Keratinocyte (primary cell): ENCODE data around the gene RNF157. TPM values are rescaled to one million over a fixed set of nuclear protein-coding genes. Genes with fewer than 3 reads are reported as not detected.

Source experiments
- DNase-seq: peaks from one replicate; pipeline ENCODE4 v3.0.0-alpha.2; 2011; ENCODE audit warnings: low read depth, missing footprints, low spot score
- FAIRE-seq: peaks from 2 replicates; lab custom pipeline; 2011; peaks lifted over from hg19 to GRCh38; lab: Jason Lieb, UNC
- H2AFZ ChIP-seq: 2 replicates; pipeline ENCODE4 v1.6.0; 2012; ENCODE audit warnings: low read length, control low read depth, inconsistent platforms; ENCODE audit not compliant: control insufficient read depth
- H3K27ac ChIP-seq: 2 replicates; pipeline ENCODE4 v1.5.1; 2011; ENCODE audit warnings: low read length; ENCODE audit not compliant: control insufficient read depth, insufficient read depth
- H3K27me3 ChIP-seq: 3 replicates; pipeline ENCODE4 v1.6.0; 2011; ENCODE audit warnings: low read length; ENCODE audit not compliant: control insufficient read depth, insufficient read depth; ENCODE audit errors: extremely low read depth
- H3K36me3 ChIP-seq, 2 experiments: 2 replicates in 1 of 2; 3 replicates in 1 of 2; pipeline ENCODE4 v1.5.1; 2011; ENCODE audit warnings: low read length in 2 of 2, mild to moderate bottlenecking in 1 of 2; ENCODE audit not compliant: control insufficient read depth in 2 of 2, insufficient read depth in 2 of 2; ENCODE audit errors: extremely low read depth in 1 of 2
- H3K4me1 ChIP-seq: 3 replicates; pipeline ENCODE4 v1.5.1; 2011; ENCODE audit warnings: low read length; ENCODE audit not compliant: control insufficient read depth, insufficient read depth; ENCODE audit errors: extremely low read depth
- H3K4me2 ChIP-seq: 3 replicates; pipeline ENCODE4 v1.6.0; 2011; ENCODE audit warnings: low read depth, low read length; ENCODE audit not compliant: control insufficient read depth, insufficient read depth; ENCODE audit errors: extremely low read depth
- H3K4me3 ChIP-seq, 3 experiments: fragments of 200-600 bp in 1 of 3; sonication (generic) in 1 of 3; 2 replicates in 2 of 3; 3 replicates in 1 of 3; pipeline ENCODE4 v1.5.1; 2011 to 2016; ENCODE audit warnings: low read length in 3 of 3, mild to moderate bottlenecking in 3 of 3, control low read depth in 2 of 3, inconsistent platforms in 1 of 3, low read depth in 1 of 3, mixed read lengths in 1 of 3, mixed run types in 1 of 3, moderate library complexity in 1 of 3; ENCODE audit not compliant: control insufficient read depth in 2 of 3, insufficient read depth in 2 of 3; ENCODE audit errors: extremely low read depth in 1 of 3
- H3K79me2 ChIP-seq: 2 replicates; pipeline ENCODE4 v1.6.0; 2012; ENCODE audit warnings: low read length; ENCODE audit not compliant: control insufficient read depth, insufficient read depth
- H3K9ac ChIP-seq: 3 replicates; pipeline ENCODE4 v1.6.0; 2011; ENCODE audit warnings: low read length; ENCODE audit not compliant: control insufficient read depth, insufficient read depth; ENCODE audit errors: extremely low read depth
- H3K9me1 ChIP-seq: 3 replicates; pipeline ENCODE4 v1.6.0; 2011; ENCODE audit warnings: low read length; ENCODE audit not compliant: control insufficient read depth, insufficient read depth; ENCODE audit errors: extremely low read depth
- H3K9me3 ChIP-seq: 2 replicates; pipeline ENCODE4 v1.5.1; 2012; ENCODE audit warnings: low read depth, low read length; ENCODE audit not compliant: control insufficient read depth
- H4K20me1 ChIP-seq: 3 replicates; pipeline ENCODE4 v1.6.0; 2011; ENCODE audit warnings: low read length; ENCODE audit not compliant: control insufficient read depth, insufficient read depth; ENCODE audit errors: extremely low read depth
- EZH2 ChIP-seq: IDR thresholded peaks from one replicate; pipeline ENCODE4 v1.6.1; 2012; ENCODE audit warnings: inconsistent platforms, mild to moderate bottlenecking, low read length, moderate library complexity
- dilution Hi-C: fragments of 300-500 bp; cut with MboI; formaldehyde crosslinking; loops from one replicate; pipeline ENCODE4 v1.7.0; 2020; ENCODE audit warnings: low sequenced_read_pairs; ENCODE audit not compliant: extremely low pct_ligation_motif_present
- polyA plus RNA-seq, 5 experiments: library from polyadenylated mRNA; depleted of rRNA in 3 of 5; stranded (reverse) in 3 of 5; stranded (forward) in 1 of 5; unstranded in 1 of 5; fragments of >200 nt; gene quantifications; 1 replicate in 1 of 5; 2 replicates in 3 of 5; 3 replicates in 1 of 5; pipeline versions ENCODE4 v1.2.1 to v1.2.3, GENCODE V29; 2011 to 2012; ENCODE audit warnings: missing spikeins in 2 of 5, low read depth in 1 of 5, low replicate concordance in 1 of 5
- TF ChIP-seq, protein P1 (sequence below), 3 experiments: IDR thresholded peaks in 1 of 3; conservative IDR thresholded peaks in 1 of 3; optimal IDR thresholded peaks in 1 of 3; 2 replicates in 2 of 3; 3 replicates in 1 of 3; pipeline versions ENCODE3 to v1.5.1; 2011; ENCODE audit warnings: low read length in 3 of 3, mild to moderate bottlenecking in 3 of 3, moderate library complexity in 2 of 3, control low read depth in 1 of 3, inconsistent platforms in 1 of 3; ENCODE audit not compliant: insufficient read depth in 2 of 3; ENCODE audit errors: extremely low read depth in 1 of 3

Gene RNF157
- polyA plus RNA-seq, 1 donor (not counting 4 experiments of a cell fraction or from before 2014, with no cell fraction given), result not detected

DNA sequence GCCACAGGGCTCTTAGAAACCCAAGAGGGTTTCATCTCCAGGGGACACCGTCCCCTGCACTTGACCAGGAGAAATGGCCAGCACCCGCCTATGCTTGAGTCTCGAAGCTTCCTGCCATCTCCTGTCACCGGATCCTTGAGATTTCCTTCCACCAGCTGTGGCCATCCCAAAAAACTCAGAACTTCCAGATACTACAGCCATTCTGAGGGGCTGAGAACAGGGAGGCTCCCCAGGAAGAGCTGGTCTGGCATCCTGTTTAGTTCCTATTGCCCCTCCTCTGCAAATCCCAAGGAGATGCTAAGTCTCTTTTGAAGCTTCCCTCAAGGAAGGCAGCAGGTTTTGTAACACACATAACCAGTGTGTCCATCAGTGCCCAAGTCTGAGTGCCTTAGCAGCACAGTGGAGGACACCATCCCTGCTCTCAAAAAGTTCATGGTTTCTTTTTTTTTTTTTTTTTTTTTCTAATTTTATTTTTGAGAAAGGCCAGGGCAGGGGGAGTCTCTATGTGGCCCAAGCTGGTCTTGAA lies 26.8 kb upstream of the RNF157 start:
- H3K4me1 ChIP-seq, result peaks cover 61% of the 10 kb centered on the region

DNA sequence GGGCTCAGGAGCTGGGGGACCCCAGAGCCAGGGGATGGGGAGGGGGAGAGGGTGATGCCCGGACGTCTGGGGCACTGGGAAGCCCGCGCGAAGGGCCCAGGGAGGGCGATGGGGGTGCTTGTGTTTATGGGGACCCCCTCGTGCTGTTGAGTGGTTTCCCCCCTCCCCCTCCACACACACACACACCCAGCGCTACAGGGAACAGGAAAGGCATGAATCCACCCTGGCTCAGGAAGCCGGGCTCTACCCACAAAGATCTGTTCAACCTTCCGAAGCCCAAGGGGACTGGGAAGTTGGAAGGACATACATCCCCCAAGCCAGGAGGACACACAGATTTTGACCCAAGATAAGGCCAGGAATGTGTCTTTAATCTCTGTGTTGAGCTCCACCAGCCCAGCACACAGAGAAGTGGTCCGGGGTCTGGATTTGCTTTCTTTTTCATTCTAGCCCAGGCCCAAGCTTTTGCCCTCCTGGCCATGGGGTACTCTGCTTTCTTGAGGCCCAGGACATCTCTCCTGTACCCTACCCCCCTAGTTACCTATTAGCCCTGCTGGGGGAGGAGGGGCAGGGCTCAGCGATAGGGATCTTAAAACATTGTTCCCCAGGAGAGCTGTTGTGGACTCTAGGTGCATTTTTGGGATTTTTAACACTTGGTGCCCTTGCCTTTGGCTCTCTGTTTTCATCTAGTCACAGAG lies 26.1 kb upstream of the RNF157 start:
- Histone ChIP-seq H3K9ac (peak overlapping the region; percentile 83), H3K9me1 (peaks cover 2% of the 10 kb centered on the region), H4K20me1 (no peaks in the 10 kb centered on the region), H3K36me3 (peaks cover 6 to 12% of the 10 kb centered on the region in 2 experiments), H3K27ac (peak overlapping the region; percentile 82), H3K4me1 (peaks cover 58% of the 10 kb centered on the region), H3K27me3 (no peaks in the 10 kb centered on the region), H3K4me2 (peak overlapping the region; percentile 89), H2AFZ (peak overlapping the region; percentile 3), H3K9me3 (no peaks in the 10 kb centered on the region), H3K4me3 (peak overlapping the region; percentile 70 to 84 (median 78)), H3K79me2 (peaks cover 22% of the 10 kb centered on the region)
- dilution Hi-C loops, result no loop called here
- FAIRE-seq (no peak), DNase-seq (no peak)
- no peak for TF ChIP-seq EZH2
- TF ChIP-seq, protein P1, sequence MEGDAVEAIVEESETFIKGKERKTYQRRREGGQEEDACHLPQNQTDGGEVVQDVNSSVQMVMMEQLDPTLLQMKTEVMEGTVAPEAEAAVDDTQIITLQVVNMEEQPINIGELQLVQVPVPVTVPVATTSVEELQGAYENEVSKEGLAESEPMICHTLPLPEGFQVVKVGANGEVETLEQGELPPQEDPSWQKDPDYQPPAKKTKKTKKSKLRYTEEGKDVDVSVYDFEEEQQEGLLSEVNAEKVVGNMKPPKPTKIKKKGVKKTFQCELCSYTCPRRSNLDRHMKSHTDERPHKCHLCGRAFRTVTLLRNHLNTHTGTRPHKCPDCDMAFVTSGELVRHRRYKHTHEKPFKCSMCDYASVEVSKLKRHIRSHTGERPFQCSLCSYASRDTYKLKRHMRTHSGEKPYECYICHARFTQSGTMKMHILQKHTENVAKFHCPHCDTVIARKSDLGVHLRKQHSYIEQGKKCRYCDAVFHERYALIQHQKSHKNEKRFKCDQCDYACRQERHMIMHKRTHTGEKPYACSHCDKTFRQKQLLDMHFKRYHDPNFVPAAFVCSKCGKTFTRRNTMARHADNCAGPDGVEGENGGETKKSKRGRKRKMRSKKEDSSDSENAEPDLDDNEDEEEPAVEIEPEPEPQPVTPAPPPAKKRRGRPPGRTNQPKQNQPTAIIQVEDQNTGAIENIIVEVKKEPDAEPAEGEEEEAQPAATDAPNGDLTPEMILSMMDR (optimal IDR thresholded peaks at IDR 0.05 in 1 of 3, IDR thresholded peaks at IDR 0.05 in 1 of 3, conservative IDR thresholded peaks at IDR 0.05 in 1 of 3; ENCODE audit: extremely low read depth in 1 of 3, insufficient read depth in 2 of 3, low read length in 3 of 3), result no peak

More for the DNA sequence above, 26.8 kb upstream of the RNF157 start:
- Histone ChIP-seq H3K9ac (peak overlapping the region; percentile 83), H3K4me3 (peak overlapping the region; percentile 70 to 84 (median 78)), H3K79me2 (peaks cover 22% of the 10 kb centered on the region), H3K9me1 (peaks cover 2% of the 10 kb centered on the region), H3K36me3 (peaks cover 6 to 12% of the 10 kb centered on the region in 2 experiments), H3K27ac (peak overlapping the region; percentile 82), H3K9me3 (no peaks in the 10 kb centered on the region), H3K27me3 (no peaks in the 10 kb centered on the region), H2AFZ (no peak overlapping the region), H3K4me2 (peak overlapping the region; percentile 89), H4K20me1 (no peaks in the 10 kb centered on the region)
- DNase-seq, result no peak
- TF ChIP-seq, protein P1 (optimal IDR thresholded peaks at IDR 0.05 in 1 of 3, IDR thresholded peaks at IDR 0.05 in 1 of 3, conservative IDR thresholded peaks at IDR 0.05 in 1 of 3; ENCODE audit: extremely low read depth in 1 of 3, insufficient read depth in 2 of 3, low read length in 3 of 3), result no peak
- no peak for TF ChIP-seq EZH2
- FAIRE-seq, result no peak
- dilution Hi-C loops, result no loop called here
